GM18870 (cell line): ENCODE data around the gene EMILIN1.
"Not testable (repeated sequence)": the region's sequence is repeated elsewhere in the genome, so short reads cannot be mapped to it uniquely, and the experiment has no call there.

Experiments
- ATAC-seq: cut with Tn5 transposase; IDR thresholded peaks from one replicate; pipeline ENCODE4 v1.9.1; 2021; ENCODE audit warnings: moderate library complexity; ENCODE audit not compliant: unreplicated experiment

Gene EMILIN1

DNA sequence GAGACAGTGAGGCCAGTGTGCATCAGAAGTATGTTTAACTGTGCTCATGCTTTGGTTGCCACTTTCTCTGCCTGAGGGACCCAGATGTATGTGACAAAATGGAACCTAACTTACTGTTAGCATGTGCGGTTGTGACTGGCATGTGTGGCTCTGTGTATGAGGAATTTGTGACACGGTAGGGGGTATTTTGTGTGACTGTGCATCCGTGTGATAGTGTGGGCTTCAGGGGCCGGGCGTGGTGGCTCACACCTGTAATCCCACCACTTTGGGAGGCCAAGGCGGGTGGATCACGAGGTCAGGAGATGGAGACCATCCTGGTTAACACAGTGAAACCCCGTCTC is 40.9 kb downstream of the EMILIN1 start:
- ATAC-seq = not testable (repeated sequence)

DNA sequence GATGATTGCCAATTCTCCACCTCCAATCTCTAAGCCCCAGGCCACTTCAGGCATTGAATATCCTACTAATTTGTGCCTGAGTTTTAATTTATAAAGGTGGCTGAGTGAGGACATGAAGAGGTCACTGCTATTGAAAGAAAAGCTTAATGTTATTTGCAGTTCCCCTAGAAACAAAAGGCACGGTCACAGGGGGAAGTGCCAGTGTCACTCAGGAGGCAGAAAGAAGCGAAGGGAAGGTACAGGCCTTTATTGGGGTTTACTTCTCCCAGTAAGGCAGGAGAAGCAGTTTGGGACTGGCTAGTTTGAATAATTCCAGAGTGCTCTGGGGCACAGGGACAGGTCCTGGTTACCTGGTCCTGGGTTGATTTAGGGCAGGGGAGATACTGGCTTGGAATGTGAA is 43.5 kb downstream of the EMILIN1 start:
- ATAC-seq = no peak

GRCh38 chr2:27122791-27123190 is 44.4 kb downstream of the EMILIN1 start:
- no peak for ATAC-seq

DNA sequence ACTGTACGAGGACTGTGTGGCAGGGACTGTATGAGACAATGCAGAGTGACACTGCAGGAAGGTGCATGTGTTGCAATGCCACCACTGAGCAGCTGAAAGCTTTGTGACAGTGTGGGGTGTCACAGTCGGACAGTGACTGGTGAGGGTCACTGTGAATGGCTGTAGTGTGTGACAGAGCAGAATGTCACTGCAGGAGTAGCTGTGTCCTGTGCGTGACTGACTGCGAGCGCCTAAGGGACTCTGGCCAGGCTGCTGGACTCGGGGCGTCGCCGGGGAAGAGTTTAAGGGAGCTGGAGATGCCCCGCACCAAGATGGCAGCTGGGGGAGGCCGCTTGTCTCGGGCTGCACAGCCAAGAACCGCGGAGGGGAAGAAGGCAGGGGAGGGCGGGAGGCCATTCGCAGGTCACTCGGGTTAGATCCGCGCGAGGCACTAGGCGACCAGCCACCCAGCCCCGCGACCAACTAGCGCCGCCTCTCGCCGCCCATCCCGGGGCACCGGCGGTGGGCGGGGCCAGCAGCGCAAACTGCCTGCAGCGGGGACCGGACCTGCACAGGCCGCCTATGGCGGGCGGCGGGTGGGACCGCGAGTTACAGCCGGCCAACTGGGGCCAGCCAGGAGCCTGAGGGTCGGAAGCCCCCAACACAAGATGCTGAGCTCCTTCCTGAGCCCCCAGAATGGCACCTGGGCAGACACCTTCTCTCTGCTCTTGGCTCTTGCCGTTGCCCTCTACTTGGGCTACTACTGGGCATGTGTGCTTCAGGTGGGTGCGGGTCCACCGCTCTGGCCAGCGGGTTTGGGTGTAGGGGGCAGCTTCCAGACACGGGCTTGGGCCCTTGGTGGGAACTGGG is 45.1 kb downstream of the EMILIN1 start, which contains the start of gene ABHD1:
TSS of gene ABHD1 (plus strand) at position 514 of the 849 bp plus-strand sequence. CDS start at position 648, 134 bp downstream.
- ATAC-seq = no peak

DNA sequence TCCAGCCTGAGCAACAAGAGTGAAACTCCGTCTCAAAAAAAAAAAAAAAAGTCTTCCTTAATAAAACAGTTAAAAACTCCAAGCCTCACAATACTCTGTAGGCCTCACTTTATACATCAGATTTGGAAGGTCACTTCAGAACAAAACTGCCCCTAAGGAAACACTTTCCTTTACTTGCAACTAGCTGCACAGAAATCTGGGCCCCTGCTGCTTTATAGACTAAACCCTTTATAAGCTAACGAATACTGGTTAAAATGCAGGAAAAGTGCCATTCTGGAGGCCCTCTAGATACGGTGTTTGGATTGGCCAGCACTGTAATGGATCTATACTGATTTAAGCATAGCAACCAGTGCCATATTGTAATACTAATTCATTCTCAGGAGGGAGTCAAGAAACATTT is 46.7 kb downstream of the EMILIN1 start:
- no peak for ATAC-seq

DNA sequence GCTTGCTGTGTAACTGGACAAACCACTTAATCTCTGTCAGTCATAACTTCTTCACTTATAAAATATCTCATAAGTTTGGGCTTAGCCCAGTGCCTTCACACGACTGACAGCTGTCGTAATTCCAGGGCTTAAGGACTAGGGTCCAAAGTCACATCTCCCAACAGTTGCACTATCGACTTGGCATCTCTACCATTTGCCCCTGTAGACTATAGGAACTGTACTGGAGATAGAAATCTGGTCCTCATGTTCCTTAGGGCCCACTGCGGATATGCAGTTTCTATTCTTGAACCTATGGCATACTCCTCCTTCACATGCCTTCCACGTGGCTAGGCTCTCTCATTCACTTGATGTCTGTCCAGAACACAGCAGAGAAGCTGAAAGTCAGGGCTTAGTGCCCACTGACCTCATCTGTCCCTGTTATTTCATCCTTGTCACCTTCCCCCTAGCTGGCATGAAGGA is 47.9 kb downstream of the EMILIN1 start:
- no peak for ATAC-seq

GRCh38 chr2:27127883-27128667 is 49.7 kb downstream of the EMILIN1 start:
- ATAC-seq = no peak

GRCh38 chr2:27128668-27129571 is 50.5 kb downstream of the EMILIN1 start:
- ATAC-seq = no peak

- ATAC-seq = no peak
Observed at GRCh38 chr2:27130396-27130795, 52.0 kb downstream of the EMILIN1 start.

GRCh38 chr2:27131429-27131828 is 53.0 kb downstream of the EMILIN1 start:
- ATAC-seq = no peak

DNA sequence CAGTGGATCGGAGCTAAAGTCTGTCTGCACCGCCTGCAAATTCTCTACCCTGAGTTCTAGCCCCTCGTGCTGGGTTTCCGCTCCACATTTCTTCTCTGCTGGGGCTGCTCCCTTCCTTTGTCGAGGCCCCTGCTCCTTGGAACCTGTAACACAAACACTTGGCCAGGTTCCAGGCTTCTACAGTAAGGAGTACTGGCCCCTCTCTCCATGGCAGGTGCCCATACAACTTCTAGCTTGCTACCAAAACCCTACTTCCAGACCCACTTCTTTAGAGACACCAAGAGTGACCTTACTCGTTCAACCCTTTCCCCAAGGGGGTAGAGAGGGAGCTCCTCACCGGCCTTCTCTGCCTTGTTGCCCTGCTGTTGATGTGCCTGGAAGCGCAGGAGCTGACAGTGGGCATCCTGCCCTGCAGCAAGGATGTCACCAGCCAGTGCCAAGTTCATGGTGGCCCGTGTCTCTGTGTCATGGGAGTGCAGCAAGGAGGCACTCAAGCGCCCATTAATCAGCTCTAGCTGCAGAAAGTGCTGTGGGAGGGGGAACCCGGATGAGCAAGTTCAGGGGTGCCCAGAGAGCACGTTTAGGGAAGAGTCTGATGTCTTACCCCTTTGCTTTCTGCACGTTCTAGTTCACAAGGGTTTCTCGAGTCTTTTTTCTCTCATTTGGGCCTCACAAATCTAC is 54.9 kb downstream of the EMILIN1 start:
- ATAC-seq = no peak

GRCh38 chr2:27133905-27134780 is 55.7 kb downstream of the EMILIN1 start, which contains the start of gene PREB:
Gene PREB (minus strand): TSS chr2:27134636. CDS start chr2:27134421, 215 bp downstream.
- peak; percentile 54 for ATAC-seq

DNA sequence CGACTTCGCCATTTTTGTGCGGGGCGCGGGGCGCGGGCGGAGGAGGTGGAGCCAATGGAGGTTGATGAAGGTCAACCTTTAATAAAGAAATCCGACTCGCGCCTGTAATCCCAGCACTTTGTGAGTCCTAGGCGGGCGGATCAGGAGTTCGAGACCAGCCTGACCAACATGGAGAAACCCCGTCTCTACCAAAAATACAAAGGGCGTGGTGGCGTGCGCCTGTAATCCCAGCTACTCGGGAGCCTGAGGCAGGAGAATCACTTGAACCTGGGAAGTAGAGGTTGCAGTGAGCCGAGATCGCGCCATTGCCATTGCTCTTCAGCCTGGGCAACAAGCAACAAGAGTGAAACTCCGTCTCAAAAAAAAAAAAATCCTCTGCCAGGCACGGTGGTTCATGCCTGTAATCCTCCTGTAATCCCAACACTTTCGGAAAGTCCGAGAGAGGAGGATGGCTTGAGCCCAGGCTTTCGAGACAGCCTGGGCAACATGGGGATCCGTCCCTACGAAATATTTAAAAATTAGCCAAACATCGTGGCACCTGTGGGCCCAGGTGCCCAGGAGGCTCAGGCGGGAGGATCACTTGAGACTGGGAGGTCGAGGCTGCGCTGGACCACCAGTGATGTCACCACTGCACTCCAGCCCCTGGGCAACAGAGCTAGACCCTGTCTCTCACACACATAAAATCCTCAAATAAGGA is 56.5 kb downstream of the EMILIN1 start:
- ATAC-seq = no peak

DNA sequence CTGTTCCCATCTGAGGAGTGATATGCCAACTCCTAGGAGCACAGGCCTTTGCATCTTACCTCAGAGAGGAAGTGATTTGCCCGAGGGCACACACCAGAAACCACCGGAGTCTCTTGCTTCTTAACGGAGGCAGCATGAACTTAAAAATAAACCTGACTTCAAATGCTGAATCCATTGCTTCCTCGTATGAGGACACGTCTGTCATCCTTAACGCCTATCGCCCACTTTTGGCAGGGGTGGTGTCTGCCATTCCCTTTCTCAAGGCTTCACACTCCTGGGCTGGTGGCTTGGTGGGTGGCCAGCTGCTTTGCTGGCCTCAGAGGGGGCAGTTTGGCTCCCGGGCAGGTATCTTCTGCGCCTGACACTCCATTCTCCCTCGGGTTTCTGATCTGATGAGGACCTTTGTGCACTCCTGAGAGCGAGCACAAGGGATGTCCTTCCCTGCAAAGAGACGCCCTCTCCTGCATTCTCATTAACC is 57.1 kb downstream of the EMILIN1 start:
- ATAC-seq = no peak
